B cell (primary cell): ENCODE measurements around the gene SERP1. TPM values are rescaled to one million over a fixed set of nuclear protein-coding genes. Genes with fewer than 3 reads are reported as not detected.

Source experiments
- ATAC-seq: fragments of 200-7000 bp; cut with Tn5 transposase; one replicate; pipeline ENCODE4 v1.10.0; 2021; ENCODE audit warnings: low read depth, mild to moderate bottlenecking, moderate number of reproducible peaks, moderate library complexity
- CTCF ChIA-PET: fragments of 350-600 bp; sonication (Branson Sonifier 250); formaldehyde crosslinking; loops from one replicate; lab custom pipeline; 2021; ENCODE audit warnings: antibody characterized with exemption, inconsistent platforms; lab: Charles Lee
- POLR2A ChIA-PET: fragments of 350-600 bp; sonication (Branson Sonifier 250); formaldehyde crosslinking; loops from one replicate; lab custom pipeline; 2021; ENCODE audit warnings: antibody characterized with exemption; lab: Charles Lee
- DNase-seq: peaks from one replicate; pipeline ENCODE4 v3.0.0; 2013
- H2AFZ ChIP-seq: 2 replicates; pipeline ENCODE4 v1.6.1; 2012; ENCODE audit warnings: mild to moderate bottlenecking, low read depth, low read length; ENCODE audit not compliant: insufficient read depth, poor library complexity, severe bottlenecking
- H3K27ac ChIP-seq, 2 donors: 1 replicate in 1 of 2; 2 replicates in 1 of 2; pipeline ENCODE4 v1.5.1; 2012 to 2013; ENCODE audit warnings: low read length in 2 of 2, mild to moderate bottlenecking in 2 of 2, moderate library complexity in 1 of 2
- H3K27me3 ChIP-seq, 4 experiments: fragments of 200-600 bp in 1 of 4; sonication (generic) in 1 of 4; replicated peaks in 1 of 4; 1 replicate in 2 of 4; 2 replicates in 2 of 4; pipeline versions ENCODE4 v1.6.1 to v1.7.0; 2013 to 2016; ENCODE audit warnings: low read length in 3 of 4, mild to moderate bottlenecking in 2 of 4, mixed read lengths in 1 of 4, moderate library complexity in 1 of 4; ENCODE audit not compliant: insufficient read depth in 4 of 4, control insufficient read depth in 3 of 4; ENCODE audit errors: control extremely low read depth in 1 of 4
- H3K36me3 ChIP-seq, 2 experiments: replicated peaks in 1 of 2; 1 replicate in 1 of 2; 2 replicates in 1 of 2; pipeline versions ENCODE4 v1.6.1 to v1.7.1; 2013; ENCODE audit warnings: low read length in 1 of 2; ENCODE audit not compliant: insufficient read depth in 2 of 2, control insufficient read depth in 1 of 2; ENCODE audit errors: control extremely low read depth in 1 of 2, extremely low read depth in 1 of 2
- H3K4me1 ChIP-seq, 2 donors: fragments of 200-600 bp in 1 of 2; sonication (generic) in 1 of 2; 1 replicate in 1 of 2; 2 replicates in 1 of 2; pipeline versions ENCODE4 v1.5.1 to v1.6.1; 2013 to 2017; ENCODE audit warnings: low read length in 2 of 2; ENCODE audit not compliant: control insufficient read depth in 2 of 2, insufficient read depth in 2 of 2
- H3K4me2 ChIP-seq: replicated peaks from 2 replicates; pipeline ENCODE3; 2012; ENCODE audit warnings: mild to moderate bottlenecking, low read depth, low read length; ENCODE audit not compliant: poor library complexity, severe bottlenecking
- H3K4me3 ChIP-seq, 5 experiments: fragments of 200-600 bp in 1 of 5; sonication (generic) in 1 of 5; 1 replicate in 3 of 5; 2 replicates in 2 of 5; pipeline versions ENCODE4 v1.5.1 to v1.7.0; 2011 to 2016; ENCODE audit warnings: low read length in 4 of 5, mild to moderate bottlenecking in 4 of 5, low read depth in 2 of 5, control low read depth in 1 of 5, moderate library complexity in 1 of 5; ENCODE audit not compliant: insufficient read depth in 1 of 5; ENCODE audit errors: control extremely low read depth in 1 of 5, extremely low read depth in 1 of 5
- H3K79me2 ChIP-seq: fragments of 200-600 bp; sonication (generic); one replicate; pipeline ENCODE4 v1.6.0; 2016; ENCODE audit warnings: low read length; ENCODE audit not compliant: control insufficient read depth, insufficient read depth
- H3K9ac ChIP-seq: fragments of 200-600 bp; sonication (generic); 2 replicates; pipeline ENCODE4 v1.6.1; 2017; ENCODE audit warnings: mild to moderate bottlenecking, low read length, moderate library complexity
- H3K9me3 ChIP-seq, 3 donors: one replicate each; pipeline versions ENCODE4 v1.6.1 to v1.7.1; 2013; ENCODE audit warnings: low read length in 2 of 3; ENCODE audit not compliant: control insufficient read depth in 2 of 3, insufficient read depth in 1 of 3; ENCODE audit errors: control extremely low read depth in 1 of 3
- H4K20me1 ChIP-seq: 2 replicates; pipeline ENCODE4 v1.6.0; 2012; ENCODE audit warnings: mild to moderate bottlenecking, low read length; ENCODE audit not compliant: insufficient read depth, control insufficient read depth, poor library complexity, severe bottlenecking
- H3K27ac Mint-ChIP-seq: one replicate; pipeline ENCODE4 v1.8.0; 2021; ENCODE audit warnings: mixed read lengths
- H3K27me3 Mint-ChIP-seq: one replicate; pipeline ENCODE4 v1.8.0; 2021; ENCODE audit warnings: mixed read lengths
- H3K4me1 Mint-ChIP-seq: one replicate; pipeline ENCODE4 v1.8.0; 2021; ENCODE audit warnings: mixed read lengths
- H3K4me3 Mint-ChIP-seq: one replicate; pipeline ENCODE4 v1.8.0; 2021; ENCODE audit warnings: mixed read lengths
- H3K9me3 Mint-ChIP-seq: one replicate; pipeline ENCODE4 v1.8.0; 2022; ENCODE audit warnings: mixed read lengths; ENCODE audit not compliant: insufficient read depth
- EZH2 ChIP-seq: IDR thresholded peaks from 2 replicates; pipeline ENCODE4 v1.6.1; 2012; ENCODE audit warnings: borderline replicate concordance, low read depth, mild to moderate bottlenecking, moderate library complexity, low read length; ENCODE audit not compliant: insufficient read depth, poor library complexity, severe bottlenecking
- WGBS: methylation state at CpG from one replicate; pipeline ENCODE4 v1.1.5; 2013; ENCODE audit warnings: missing lambda C conversion rate; ENCODE audit not compliant: insufficient coverage; 5-methylcytosine and 5-hydroxymethylcytosine counted together
- intact Hi-C: fragments of 100-400 bp; cut with micrococcal nuclease; formaldehyde crosslinking; loops from one replicate; pipeline ENCODE4 v1.10.0; 2022
- polyA plus RNA-seq: library from polyadenylated mRNA; depleted of rRNA; stranded (reverse); fragments of >200 nt; gene quantifications from 2 replicates; pipeline ENCODE4 v1.2.3, GENCODE V29; 2012
- total RNA-seq, 2 donors: library from RNA; stranded (reverse); fragments of 120-200 nt in 1 of 2; gene quantifications; 1 replicate in 1 of 2; 2 replicates in 1 of 2; pipeline versions ENCODE4 v1.2.3 to v1.2.4, GENCODE V29; 2013 to 2022
- TF ChIP-seq, protein P1 (sequence below): fragments of 200-600 bp; IDR thresholded peaks from one replicate; pipeline ENCODE4 v1.8.0; 2022; ENCODE audit warnings: antibody characterized with exemption, mild to moderate bottlenecking

Gene SERP1
- total and polyA plus RNA-seq, 2 donors (not counting 1 experiment from before 2014, with no cell fraction given) = 84.6 to 114 TPM

DNA sequence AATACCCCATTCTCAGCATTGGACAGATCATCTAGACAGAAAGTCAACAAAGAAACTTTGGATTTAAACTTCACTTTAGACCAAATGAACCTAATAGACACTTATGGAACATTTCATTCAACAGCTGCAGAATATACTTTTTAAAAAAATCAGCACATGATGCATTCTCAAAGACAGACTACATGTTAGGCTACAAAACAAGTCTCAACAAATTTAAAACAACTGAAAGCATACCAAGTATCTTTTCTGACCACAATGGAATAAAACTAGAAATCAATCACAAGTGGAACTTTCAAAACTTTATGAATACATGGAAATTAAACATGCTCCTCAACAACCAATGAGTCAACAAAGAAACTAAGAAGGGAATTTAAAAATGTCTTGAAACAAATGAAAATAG, 37.9 kb downstream of the SERP1 start:
- DNase-seq (no peak), ATAC-seq (no peak)
- Histone ChIP-seq H3K4me3 (no peak overlapping the region), H3K79me2 (no peaks in the 10 kb centered on the region), H3K9me3 (peaks cover 0 to 1% (median 0%) of the 10 kb centered on the region in 3 donors), H3K4me2 (no peak overlapping the region), H4K20me1 (no peaks in the 10 kb centered on the region), H3K36me3 (no peaks in the 10 kb centered on the region), H3K27me3 (peaks cover 0 to 5% (median 1%) of the 10 kb centered on the region in 4 experiments), H3K9ac (no peak overlapping the region), H3K4me1 (no peaks in the 10 kb centered on the region), H3K27ac (no peak overlapping the region), H2AFZ (no peak overlapping the region)
- peaks cover 42% of the 10 kb centered on the region for H3K27me3 Mint-ChIP-seq
- ChIA-PET CTCF (no interaction called here), POLR2A (no interaction called here)
- H3K4me1 Mint-ChIP-seq = no peaks in the 10 kb centered on the region
- peaks cover 2% of the 10 kb centered on the region for H3K9me3 Mint-ChIP-seq
- intact Hi-C loops = no loop called here
- no peak overlapping the region for H3K27ac Mint-ChIP-seq
- TF ChIP-seq EZH2 = no peak
- TF ChIP-seq, protein P1, sequence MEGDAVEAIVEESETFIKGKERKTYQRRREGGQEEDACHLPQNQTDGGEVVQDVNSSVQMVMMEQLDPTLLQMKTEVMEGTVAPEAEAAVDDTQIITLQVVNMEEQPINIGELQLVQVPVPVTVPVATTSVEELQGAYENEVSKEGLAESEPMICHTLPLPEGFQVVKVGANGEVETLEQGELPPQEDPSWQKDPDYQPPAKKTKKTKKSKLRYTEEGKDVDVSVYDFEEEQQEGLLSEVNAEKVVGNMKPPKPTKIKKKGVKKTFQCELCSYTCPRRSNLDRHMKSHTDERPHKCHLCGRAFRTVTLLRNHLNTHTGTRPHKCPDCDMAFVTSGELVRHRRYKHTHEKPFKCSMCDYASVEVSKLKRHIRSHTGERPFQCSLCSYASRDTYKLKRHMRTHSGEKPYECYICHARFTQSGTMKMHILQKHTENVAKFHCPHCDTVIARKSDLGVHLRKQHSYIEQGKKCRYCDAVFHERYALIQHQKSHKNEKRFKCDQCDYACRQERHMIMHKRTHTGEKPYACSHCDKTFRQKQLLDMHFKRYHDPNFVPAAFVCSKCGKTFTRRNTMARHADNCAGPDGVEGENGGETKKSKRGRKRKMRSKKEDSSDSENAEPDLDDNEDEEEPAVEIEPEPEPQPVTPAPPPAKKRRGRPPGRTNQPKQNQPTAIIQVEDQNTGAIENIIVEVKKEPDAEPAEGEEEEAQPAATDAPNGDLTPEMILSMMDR = no peak
- no peak overlapping the region for H3K4me3 Mint-ChIP-seq

DNA sequence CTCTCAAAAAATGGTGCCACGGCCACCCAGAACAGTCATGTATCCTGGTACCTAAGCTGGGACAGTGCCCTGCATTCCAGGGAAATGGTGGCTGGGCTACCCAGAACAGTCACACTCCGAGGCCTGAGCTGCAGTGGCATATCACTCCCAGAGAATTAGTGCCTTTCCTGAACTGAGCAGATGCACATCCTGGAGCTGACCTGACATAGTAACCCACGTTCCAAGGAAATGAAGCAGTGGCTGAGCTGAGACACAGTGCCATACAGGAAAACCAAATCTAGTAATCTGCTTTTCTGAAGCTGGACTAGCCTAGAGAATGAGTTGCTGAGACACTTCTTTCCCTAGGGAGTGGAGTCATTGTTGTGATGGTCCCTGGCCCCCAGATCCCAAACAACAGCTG, 41.8 kb downstream of the SERP1 start:
- Mint-ChIP-seq H3K4me3 (no peak overlapping the region), H3K9me3 (peaks cover 7% of the 10 kb centered on the region), H3K27me3 (peaks cover 35% of the 10 kb centered on the region), H3K27ac (no peak overlapping the region), H3K4me1 (no peaks in the 10 kb centered on the region)
- no peak for ATAC-seq
- Histone ChIP-seq H3K27me3 (peaks cover 0 to 5% (median 1%) of the 10 kb centered on the region in 4 experiments), H3K4me3 (no peak overlapping the region), H3K79me2 (no peaks in the 10 kb centered on the region), H3K4me1 (no peaks in the 10 kb centered on the region), H3K36me3 (no peaks in the 10 kb centered on the region), H3K9me3 (peaks cover 1 to 12% (median 8%) of the 10 kb centered on the region in 3 donors), H3K27ac (no peak overlapping the region), H3K9ac (no peak overlapping the region), H3K4me2 (no peak overlapping the region), H2AFZ (no peak overlapping the region), H4K20me1 (no peaks in the 10 kb centered on the region)
- ChIA-PET POLR2A (no interaction called here), CTCF (interaction anchor here (2.0 kb wide), 1 partner anchor 9 kb away, joined by 9 read pairs; no protein-coding TSS in a partner anchor)
- WGBS = 93% methylated on average over 3 of the region's 3 CpGs
- TF ChIP-seq, protein P1 = no peak
- no peak for TF ChIP-seq EZH2
- intact Hi-C loops = no loop called here
- no peak for DNase-seq
